22Rv1 (cell line): Measurements from ENCODE around the gene LYPD1.

Experiments used
- ZFX ChIP-seq: fragments of 450-650 bp; IDR thresholded peaks from 2 replicates; pipeline ENCODE4 v1.6.1; 2017; ENCODE audit warnings: antibody characterized with exemption, borderline replicate concordance
- TF ChIP-seq, protein P1 (sequence below): fragments of 450-650 bp; IDR thresholded peaks from 2 replicates; pipeline ENCODE4 v1.5.1; 2017; ENCODE audit warnings: mild to moderate bottlenecking

GRCh38 chr2:132636346-132636745 lies 33.7 kb downstream of the LYPD1 start:
- TF ChIP-seq, protein P1, sequence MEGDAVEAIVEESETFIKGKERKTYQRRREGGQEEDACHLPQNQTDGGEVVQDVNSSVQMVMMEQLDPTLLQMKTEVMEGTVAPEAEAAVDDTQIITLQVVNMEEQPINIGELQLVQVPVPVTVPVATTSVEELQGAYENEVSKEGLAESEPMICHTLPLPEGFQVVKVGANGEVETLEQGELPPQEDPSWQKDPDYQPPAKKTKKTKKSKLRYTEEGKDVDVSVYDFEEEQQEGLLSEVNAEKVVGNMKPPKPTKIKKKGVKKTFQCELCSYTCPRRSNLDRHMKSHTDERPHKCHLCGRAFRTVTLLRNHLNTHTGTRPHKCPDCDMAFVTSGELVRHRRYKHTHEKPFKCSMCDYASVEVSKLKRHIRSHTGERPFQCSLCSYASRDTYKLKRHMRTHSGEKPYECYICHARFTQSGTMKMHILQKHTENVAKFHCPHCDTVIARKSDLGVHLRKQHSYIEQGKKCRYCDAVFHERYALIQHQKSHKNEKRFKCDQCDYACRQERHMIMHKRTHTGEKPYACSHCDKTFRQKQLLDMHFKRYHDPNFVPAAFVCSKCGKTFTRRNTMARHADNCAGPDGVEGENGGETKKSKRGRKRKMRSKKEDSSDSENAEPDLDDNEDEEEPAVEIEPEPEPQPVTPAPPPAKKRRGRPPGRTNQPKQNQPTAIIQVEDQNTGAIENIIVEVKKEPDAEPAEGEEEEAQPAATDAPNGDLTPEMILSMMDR: no peak
- no peak for TF ChIP-seq ZFX
